ENCODE data around the gene TAOK3.
A peak's percentile ranks its signal among the peaks of the same experiment; 100 is the strongest.
"Not testable (repeated sequence)": the region's sequence is repeated elsewhere in the genome, so short reads cannot be mapped to it uniquely, and the experiment has no call there.

The TAOK3 gene

GRCh38 chr12:118372541-118373495 lies at the start of gene TAOK3:
Gene TAOK3, minus strand, starts transcription at chr12:118372907. Its CDS starts 117,340 bp downstream, at chr12:118255567.
- CTCF ChIA-PET = interaction anchor here (0.7 to 2.3 kb wide), 4 partner anchors 14 to 208 kb away, joined by 3 to 19 read pairs (median 4); no protein-coding TSS in a partner anchor
- POLR2A ChIA-PET = interaction anchor here (0.6 to 1.0 kb wide), 4 partner anchors 15 to 489 kb away, joined by 3 to 10 read pairs (median 3); partner anchors contain the start of gene PEBP1

GRCh38 chr12:118420673-118421072 lies 48.0 kb upstream of the TAOK3 start:
- CTCF ChIA-PET = interaction anchor here (0.8 to 1.2 kb wide), 4 partner anchors 13 to 33 kb away, joined by 3 read pairs; no protein-coding TSS in a partner anchor
- no peak for DNase-seq (ENCODE audit: extremely low spot score)
- POLR2A ChIA-PET = no interaction called here
- no peak for TF ChIP-seq CTCF (IDR thresholded peaks at IDR 0.05; ENCODE audit: control extremely low read depth, extremely low read depth, low read depth, missing control alignments)

More at GRCh38 chr12:118372541-118373495, at the start of gene TAOK3:
- DNase-seq (ENCODE audit: extremely low spot score) = peak; percentile 96
- TF ChIP-seq CTCF (IDR thresholded peaks at IDR 0.05; ENCODE audit: control extremely low read depth, extremely low read depth, low read depth, missing control alignments) = no peak

- no peak for DNase-seq (ENCODE audit: extremely low spot score)
- no peak for TF ChIP-seq CTCF (IDR thresholded peaks at IDR 0.05; ENCODE audit: control extremely low read depth, extremely low read depth, low read depth, missing control alignments)
- ChIA-PET POLR2A (no interaction called here), CTCF (interaction anchor here (1.0 kb wide), 1 partner anchor 13 kb away, joined by 3 read pairs; no protein-coding TSS in a partner anchor)
Observed at GRCh38 chr12:118418385-118419057, 45.8 kb upstream of the TAOK3 start.

GRCh38 chr12:118417942-118418341 lies 45.2 kb upstream of the TAOK3 start:
- no peak for DNase-seq (ENCODE audit: extremely low spot score)
- ChIA-PET POLR2A (no interaction called here), CTCF (interaction anchor here (1.0 kb wide), 1 partner anchor 13 kb away, joined by 3 read pairs; no protein-coding TSS in a partner anchor)
- TF ChIP-seq CTCF (IDR thresholded peaks at IDR 0.05; ENCODE audit: control extremely low read depth, extremely low read depth, low read depth, missing control alignments) = no peak

GRCh38 chr12:118409834-118410233 lies 37.1 kb upstream of the TAOK3 start:
- DNase-seq (ENCODE audit: extremely low spot score) = no peak
- CTCF ChIA-PET = interaction anchor here (0.9 to 1.9 kb wide), 3 partner anchors 9 to 33 kb away, joined by 3 to 4 read pairs (median 4); partner anchors contain the start of gene SUDS3
- POLR2A ChIA-PET = no interaction called here
- TF ChIP-seq CTCF (IDR thresholded peaks at IDR 0.05; ENCODE audit: control extremely low read depth, extremely low read depth, low read depth, missing control alignments) = no peak

- POLR2A ChIA-PET = interaction anchor here (0.6 to 0.7 kb wide), 2 partner anchors 14 to 300 kb away, joined by 4 to 8 read pairs; no protein-coding TSS in a partner anchor
- not testable (repeated sequence) for DNase-seq (ENCODE audit: extremely low spot score)
- CTCF ChIA-PET = interaction anchor here (1.9 to 5.3 kb wide), 2 partner anchors 11 to 1005 kb away, joined by 4 to 28 read pairs; no protein-coding TSS in a partner anchor
Observed at GRCh38 chr12:118408241-118408640, 35.5 kb upstream of the TAOK3 start.

Data from GM10248 (cell line).